A673 (cell line): ENCODE data around the gene HOMER2. TPM values are rescaled to one million over a fixed set of nuclear protein-coding genes. Genes with fewer than 3 reads are reported as not detected.

Experiments used
- BruUV-seq: library from RNA; stranded (reverse); fragments of 400-500 nt; replicated peaks from 2 replicates; lab custom pipeline; 2021; lab: Mats Ljungman, UMichigan
- CTCF ChIA-PET: fragments of 300-600 bp; sonication (Branson Sonifier 250); formaldehyde crosslinking; loops from one replicate; lab custom pipeline; 2022; ENCODE audit warnings: antibody characterized with exemption; lab: Charles Lee
- POLR2A ChIA-PET: fragments of 300-600 bp; sonication (Branson Sonifier 250); formaldehyde crosslinking; loops from one replicate; lab custom pipeline; 2022; ENCODE audit warnings: antibody characterized with exemption; ENCODE audit not compliant: low non-redundant PET; lab: Charles Lee
- DNase-seq: peaks from one replicate; pipeline ENCODE4 v3.0.0-alpha.2; 2015; ENCODE audit warnings: low spot score
- H3K27ac ChIP-seq: fragments of 200-600 bp; sonication (generic); 2 replicates; pipeline ENCODE4 v1.5.1; 2016; ENCODE audit warnings: mixed run types, low read depth, mild to moderate bottlenecking, mixed read lengths, antibody characterized with exemption, low read length; ENCODE audit not compliant: poor library complexity, severe bottlenecking
- H3K27me3 ChIP-seq: fragments of 200-600 bp; sonication (generic); replicated peaks from 2 replicates; pipeline ENCODE4 v1.6.1; 2017; ENCODE audit warnings: mixed run types, low read depth, mild to moderate bottlenecking, mixed read lengths, antibody characterized with exemption, low read length; ENCODE audit not compliant: insufficient read depth, poor library complexity
- H3K36me3 ChIP-seq: fragments of 200-600 bp; sonication (generic); 2 replicates; pipeline ENCODE4 v1.6.1; 2016; ENCODE audit warnings: mixed run types, mild to moderate bottlenecking, mixed read lengths, antibody characterized with exemption, low read length; ENCODE audit not compliant: insufficient read depth, poor library complexity, severe bottlenecking
- H3K4me1 ChIP-seq: fragments of 200-600 bp; sonication (generic); 2 replicates; pipeline ENCODE4 v1.6.1; 2017; ENCODE audit warnings: mixed run types, mild to moderate bottlenecking, mixed read lengths, antibody characterized with exemption, low read length; ENCODE audit not compliant: insufficient read depth, poor library complexity, severe bottlenecking
- H3K4me3 ChIP-seq: fragments of 200-600 bp; sonication (generic); 2 replicates; pipeline ENCODE4 v1.5.1; 2016; ENCODE audit warnings: low read depth, mixed run types, mild to moderate bottlenecking, mixed read lengths, low read length; ENCODE audit not compliant: poor library complexity, severe bottlenecking
- H3K9me3 ChIP-seq: fragments of 200-600 bp; sonication (generic); 2 replicates; pipeline ENCODE4 v1.6.1; 2016; ENCODE audit warnings: mixed run types, low read depth, mild to moderate bottlenecking, mixed read lengths, antibody characterized with exemption, low read length; ENCODE audit not compliant: poor library complexity, severe bottlenecking
- EZH2 ChIP-seq: fragments of 200-600 bp; sonication (generic); IDR thresholded peaks from 2 replicates; pipeline ENCODE4 v1.6.1; 2017; ENCODE audit warnings: borderline replicate concordance, low read depth, mild to moderate bottlenecking, mixed read lengths, antibody characterized with exemption, low read length; ENCODE audit not compliant: poor library complexity, severe bottlenecking
- intact Hi-C: fragments of 100-400 bp; cut with micrococcal nuclease; formaldehyde crosslinking; loops from one replicate; pipeline ENCODE4 v1.10.0; 2022; ENCODE audit not compliant: unreplicated experiment
- total RNA-seq: library from RNA; stranded (reverse); gene quantifications from 2 replicates; pipeline ENCODE4 v1.2.3, GENCODE V29; 2021
- TF ChIP-seq, protein P1 (sequence below): fragments of 300-800, 200-600 bp; sonication (generic); conservative IDR thresholded peaks from 2 replicates; pipeline ENCODE4 v1.5.1; 2017; ENCODE audit warnings: low read depth, mild to moderate bottlenecking, antibody characterized with exemption, low read length, moderate library complexity, mixed read lengths

Gene HOMER2
- total RNA-seq, 1 experiment from 2014 or later = 6.7 TPM

DNA sequence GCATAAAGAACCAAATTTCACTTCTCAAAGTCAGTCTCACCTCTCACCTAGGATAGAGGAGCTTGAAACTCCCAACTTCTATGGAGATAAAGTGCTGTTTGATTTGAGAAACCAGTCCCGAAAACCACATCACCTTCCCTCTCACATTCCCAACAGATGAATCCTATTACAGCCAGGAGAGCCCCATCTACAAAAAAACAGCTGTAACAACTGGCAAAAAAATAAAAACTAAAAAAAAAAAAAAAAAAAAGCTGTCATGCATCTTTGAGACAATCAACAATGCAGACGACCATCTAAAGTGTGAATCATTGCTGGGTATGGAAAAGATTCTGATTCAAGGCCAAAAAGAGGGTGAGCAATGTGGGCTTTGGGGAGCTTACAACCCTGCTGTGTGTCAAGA, 23.8 kb downstream of the HOMER2 start:
- Histone ChIP-seq H3K27ac (no peak overlapping the region), H3K9me3 (no peaks in the 10 kb centered on the region), H3K4me3 (no peak overlapping the region), H3K27me3 (no peaks in the 10 kb centered on the region), H3K4me1 (no peaks in the 10 kb centered on the region), H3K36me3 (no peaks in the 10 kb centered on the region)
- intact Hi-C loops = no loop called here
- no peak for TF ChIP-seq EZH2
- TF ChIP-seq, protein P1, sequence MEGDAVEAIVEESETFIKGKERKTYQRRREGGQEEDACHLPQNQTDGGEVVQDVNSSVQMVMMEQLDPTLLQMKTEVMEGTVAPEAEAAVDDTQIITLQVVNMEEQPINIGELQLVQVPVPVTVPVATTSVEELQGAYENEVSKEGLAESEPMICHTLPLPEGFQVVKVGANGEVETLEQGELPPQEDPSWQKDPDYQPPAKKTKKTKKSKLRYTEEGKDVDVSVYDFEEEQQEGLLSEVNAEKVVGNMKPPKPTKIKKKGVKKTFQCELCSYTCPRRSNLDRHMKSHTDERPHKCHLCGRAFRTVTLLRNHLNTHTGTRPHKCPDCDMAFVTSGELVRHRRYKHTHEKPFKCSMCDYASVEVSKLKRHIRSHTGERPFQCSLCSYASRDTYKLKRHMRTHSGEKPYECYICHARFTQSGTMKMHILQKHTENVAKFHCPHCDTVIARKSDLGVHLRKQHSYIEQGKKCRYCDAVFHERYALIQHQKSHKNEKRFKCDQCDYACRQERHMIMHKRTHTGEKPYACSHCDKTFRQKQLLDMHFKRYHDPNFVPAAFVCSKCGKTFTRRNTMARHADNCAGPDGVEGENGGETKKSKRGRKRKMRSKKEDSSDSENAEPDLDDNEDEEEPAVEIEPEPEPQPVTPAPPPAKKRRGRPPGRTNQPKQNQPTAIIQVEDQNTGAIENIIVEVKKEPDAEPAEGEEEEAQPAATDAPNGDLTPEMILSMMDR = no peak
- CTCF ChIA-PET = interaction anchor here (0.6 kb wide), 1 partner anchor 32 kb away, joined by 3 read pairs; no protein-coding TSS in a partner anchor
- BruUV-seq = no TSS peak
- POLR2A ChIA-PET = interaction anchor here (0.5 kb wide), 1 partner anchor 492 kb away, joined by 5 read pairs; no protein-coding TSS in a partner anchor
- no peak for DNase-seq

DNA sequence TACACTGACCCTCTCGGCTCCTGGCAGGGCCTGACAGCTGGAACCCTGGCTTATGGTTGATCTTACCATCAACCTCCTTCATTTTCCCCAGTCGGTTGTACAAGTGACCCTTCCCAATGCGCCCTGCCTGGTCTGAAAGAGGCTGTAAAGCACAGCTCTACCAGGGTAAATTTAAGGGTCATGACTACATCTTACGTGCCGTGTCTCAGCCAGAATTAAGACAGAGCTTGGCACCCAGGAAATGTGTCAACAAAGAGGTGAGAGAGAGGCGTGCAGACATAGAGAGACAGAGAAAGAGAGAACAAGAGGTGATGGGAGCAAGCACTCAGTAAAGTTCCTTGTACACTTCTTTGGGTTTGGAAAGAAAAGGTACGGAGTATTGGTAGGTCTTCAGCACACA, 28.8 kb downstream of the HOMER2 start:
- Histone ChIP-seq H3K4me3 (no peak overlapping the region), H3K27ac (no peak overlapping the region), H3K9me3 (no peaks in the 10 kb centered on the region), H3K36me3 (no peaks in the 10 kb centered on the region), H3K27me3 (no peaks in the 10 kb centered on the region), H3K4me1 (no peaks in the 10 kb centered on the region)
- BruUV-seq = no TSS peak
- ChIA-PET POLR2A (no interaction called here), CTCF (no interaction called here)
- intact Hi-C loops = no loop called here
- no peak for DNase-seq
- TF ChIP-seq, protein P1 = no peak
- TF ChIP-seq EZH2 = no peak

DNA sequence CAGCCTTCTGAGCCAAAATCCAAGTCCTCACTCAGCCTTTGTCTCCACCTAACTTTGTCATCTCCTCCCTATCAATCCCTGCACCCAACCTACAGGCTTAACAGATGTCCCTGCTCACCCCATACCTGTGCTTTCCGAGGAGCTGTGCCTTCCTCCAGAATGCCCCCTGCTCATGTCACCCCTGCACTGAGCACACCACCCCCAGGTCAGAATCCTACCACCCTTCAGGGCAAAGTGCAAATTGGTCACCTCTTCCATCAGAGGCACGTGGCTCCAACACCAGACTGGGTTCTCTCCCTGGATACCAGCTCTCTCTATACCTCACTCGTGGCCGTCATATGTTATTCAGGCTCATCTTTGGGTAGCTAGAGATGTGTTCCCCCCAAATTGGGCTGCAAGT, 29.8 kb downstream of the HOMER2 start:
- no peaks in the 10 kb centered on the region for H3K9me3 ChIP-seq
- DNase-seq = no peak
- H3K36me3 ChIP-seq = no peaks in the 10 kb centered on the region
- no peak overlapping the region for H3K27ac ChIP-seq
- no peak overlapping the region for H3K4me3 ChIP-seq
- no peaks in the 10 kb centered on the region for H3K27me3 ChIP-seq
- no peaks in the 10 kb centered on the region for H3K4me1 ChIP-seq
- ChIA-PET POLR2A (no interaction called here), CTCF (no interaction called here)
- no TSS peak for BruUV-seq
- intact Hi-C loops = no loop called here
- no peak for TF ChIP-seq EZH2
- TF ChIP-seq, protein P1 = no peak
